K562 (cell line): Measurements from ENCODE around the gene SOX6. TPM values are rescaled to one million over a fixed set of nuclear protein-coding genes. Genes with fewer than 3 reads are reported as not detected.

ENCODE experiments used
- ATAC-seq: fragments of 200-7000 bp; cut with Tn5 transposase; 3 replicates; pipeline ENCODE4 v1.9.1; 2020; ENCODE audit warnings: moderate library complexity
- BruUV-seq: library from RNA; stranded (reverse); fragments of 400-500 nt; replicated peaks from 2 replicates; lab custom pipeline; 2021; lab: Mats Ljungman, UMichigan
- CTCF ChIA-PET: fragments of 300-600 bp; formaldehyde crosslinking; extraction: SDS; loops from one replicate; lab custom pipeline; 2021; ENCODE audit warnings: low intra/inter-chr PET ratio; lab: Yijun Ruan, JAX
- POLR2A ChIA-PET: fragments of 300-600, 350-650 bp; sonication (Branson Sonifier 250); formaldehyde crosslinking; extraction: SDS; loops from one replicate; lab custom pipeline; 2021; ENCODE audit warnings: antibody characterized with exemption, inconsistent platforms; lab: Yijun Ruan, JAX
- DNase-seq, 4 experiments: peaks; one replicate each; pipeline versions ENCODE4 v3.0.0 to v3.0.0-alpha.2; 2011 to 2018; ENCODE audit warnings: low spot score in 3 of 4, mixed read lengths in 3 of 4; ENCODE audit errors: extremely low read depth in 1 of 4
- FAIRE-seq: peaks from 2 replicates; lab custom pipeline; 2011; peaks lifted over from hg19 to GRCh38; lab: Jason Lieb, UNC
- H2AFZ ChIP-seq: 2 replicates; pipeline ENCODE4 v1.6.0; 2011; ENCODE audit warnings: low read depth, low read length, control low read depth, inconsistent platforms
- H3K27ac ChIP-seq: fragments of 200-600 bp; 3 replicates; pipeline ENCODE4 v1.8.0; 2011; ENCODE audit warnings: low read depth, mild to moderate bottlenecking, control low read depth, inconsistent platforms, low read length, moderate library complexity, mixed read lengths; ENCODE audit errors: extremely low read depth
- H3K27me3 ChIP-seq, 2 experiments: fragments of 300-600 bp in 1 of 2; 2 replicates in 1 of 2; 3 replicates in 1 of 2; pipeline versions ENCODE4 v1.6.0 to v1.8.0; 2011; ENCODE audit warnings: inconsistent platforms in 2 of 2, low read length in 2 of 2, mild to moderate bottlenecking in 1 of 2, mixed read lengths in 1 of 2, moderate library complexity in 1 of 2; ENCODE audit not compliant: control insufficient read depth in 2 of 2, insufficient read depth in 2 of 2
- H3K36me3 ChIP-seq: fragments of 300-600 bp; 3 replicates; pipeline ENCODE4 v1.8.0; 2011; ENCODE audit warnings: mild to moderate bottlenecking, low read length, inconsistent platforms; ENCODE audit not compliant: control insufficient read depth, insufficient read depth
- H3K4me1 ChIP-seq, 2 experiments: fragments of 200-600 bp in 1 of 2; replicated peaks in 1 of 2; 2 replicates in 1 of 2; 3 replicates in 1 of 2; pipeline versions ENCODE4 v1.5.1 to v1.8.0; 2011; ENCODE audit warnings: inconsistent platforms in 2 of 2, low read length in 2 of 2, mild to moderate bottlenecking in 1 of 2, mixed read lengths in 1 of 2, moderate library complexity in 1 of 2; ENCODE audit not compliant: control insufficient read depth in 2 of 2, insufficient read depth in 2 of 2
- H3K4me2 ChIP-seq: 2 replicates; pipeline ENCODE4 v1.6.1; 2011; ENCODE audit warnings: low read length, control low read depth, inconsistent platforms, mixed read lengths; ENCODE audit not compliant: insufficient read depth
- H3K4me3 ChIP-seq: fragments of 200-600 bp; sonication (generic), shearing (Covaris generic); 2 replicates; pipeline ENCODE4 v1.5.1; 2016; ENCODE audit warnings: control low read depth, inconsistent platforms
- H3K79me2 ChIP-seq: fragments of 200-600 bp; 3 replicates; pipeline ENCODE4 v1.8.0; 2011; ENCODE audit warnings: low read length, inconsistent platforms; ENCODE audit not compliant: control insufficient read depth, insufficient read depth
- H3K9ac ChIP-seq, 2 experiments: 2 replicates each; pipeline versions ENCODE4 v1.6.0 to v1.6.1; 2011; ENCODE audit warnings: low read depth in 2 of 2, low read length in 2 of 2, control low read depth in 1 of 2, inconsistent platforms in 1 of 2, mild to moderate bottlenecking in 1 of 2, mixed read lengths in 1 of 2; ENCODE audit not compliant: insufficient read depth in 1 of 2
- H3K9me1 ChIP-seq: one replicate; pipeline ENCODE4 v1.6.0; 2011; ENCODE audit warnings: inconsistent platforms, mild to moderate bottlenecking, low read length, moderate library complexity; ENCODE audit not compliant: control insufficient read depth, insufficient read depth
- H3K9me3 ChIP-seq: replicated peaks from 2 replicates; pipeline ENCODE4 v1.5.1; 2011; ENCODE audit warnings: low read depth, low read length, inconsistent platforms; ENCODE audit not compliant: control insufficient read depth, insufficient read depth
- H4K20me1 ChIP-seq: replicated peaks from 2 replicates; pipeline ENCODE4 v1.6.1; 2011; ENCODE audit warnings: low read length, inconsistent platforms, mixed read lengths; ENCODE audit not compliant: control insufficient read depth, insufficient read depth
- ARNT ChIP-seq, 2 experiments: fragments of 450-650 bp; IDR thresholded peaks; 2 replicates each; pipeline ENCODE4 v1.6.1; 2016; ENCODE audit warnings: mild to moderate bottlenecking in 1 of 2
- CBFA2T2 ChIP-seq: fragments of 450-650 bp; conservative IDR thresholded peaks from 2 replicates; pipeline ENCODE4 v1.6.1; 2017; ENCODE audit warnings: mild to moderate bottlenecking
- CBFA2T3 ChIP-seq: fragments of 450-650 bp; IDR thresholded peaks from 2 replicates; pipeline ENCODE4 v1.6.1; 2017
- CC2D1A ChIP-seq: fragments of 450-650 bp; IDR thresholded peaks from 2 replicates; pipeline ENCODE4 v1.6.1; 2017; ENCODE audit warnings: mild to moderate bottlenecking
- GABPB2 ChIP-seq: fragments of 250-450 bp; sonication (Bioruptor Pico); conservative IDR thresholded peaks from 2 replicates; pipeline ENCODE4 v1.5.1; 2021; ENCODE audit warnings: mild to moderate bottlenecking
- IRF1 ChIP-seq: sonication (generic); formaldehyde crosslinking; IDR thresholded peaks from 2 replicates; pipeline ENCODE4 v1.8.0; 2022; ENCODE audit warnings: missing genetic modification reagents, mild to moderate bottlenecking, borderline replicate concordance
- IRF9 ChIP-seq: fragments of 450-650 bp; IDR thresholded peaks from 2 replicates; pipeline ENCODE4 v1.6.1; 2016; ENCODE audit warnings: missing biosample characterization, missing genetic modification characterization
- KAT7 ChIP-seq: sonication (generic); formaldehyde crosslinking; IDR thresholded peaks from 2 replicates; pipeline ENCODE4 v1.8.0; 2022; ENCODE audit warnings: missing genetic modification reagents, mild to moderate bottlenecking, borderline replicate concordance
- NCOA6 ChIP-seq: fragments of 450-650 bp; IDR thresholded peaks from 2 replicates; pipeline ENCODE4 v1.6.1; 2017; ENCODE audit warnings: mild to moderate bottlenecking
- NFRKB ChIP-seq: fragments of 450-650 bp; IDR thresholded peaks from 2 replicates; pipeline ENCODE4 v1.6.1; 2016; ENCODE audit warnings: low read depth
- NFYB ChIP-seq: IDR thresholded peaks from 2 replicates; pipeline ENCODE4 v1.6.1; 2011; ENCODE audit warnings: mild to moderate bottlenecking, moderate library complexity; ENCODE audit not compliant: insufficient read length; ENCODE audit errors: extremely low read depth
- THAP12 ChIP-seq: fragments of 250-450 bp; sonication (Bioruptor Pico); IDR thresholded peaks from 2 replicates; pipeline ENCODE4 v1.9.0; 2021; ENCODE audit warnings: mild to moderate bottlenecking, inconsistent platforms
- USF2 ChIP-seq: sonication (generic); formaldehyde crosslinking; IDR thresholded peaks from 2 replicates; pipeline ENCODE4 v1.5.0; 2020; ENCODE audit warnings: missing genetic modification reagents
- ZKSCAN1 ChIP-seq: fragments of 150-350 bp; IDR thresholded peaks from 2 replicates; pipeline ENCODE4 v1.6.1; 2016; ENCODE audit warnings: low read depth, low read length
- WGBS: fragments of 100-300 bp; shearing (Covaris generic); methylation state at CpG from one replicate; pipeline ENCODE4 v1.1.6; 2016; ENCODE audit warnings: low coverage, mixed read lengths; ENCODE audit not compliant: insufficient coverage; ENCODE audit errors: missing lambda C conversion rate; 5-methylcytosine and 5-hydroxymethylcytosine counted together
- in situ Hi-C: fragments of 300-500 bp; cut with MboI; formaldehyde crosslinking; loops from 4 replicates; pipeline ENCODE4 v1.15.0; 2018; ENCODE audit warnings: inconsistent platforms, mixed read lengths
- intact Hi-C: fragments of 100-400 bp; cut with micrococcal nuclease; formaldehyde crosslinking; loops from 2 replicates; pipeline ENCODE4 v1.14.2; 2022
- polyA plus RNA-seq, 8 experiments: library from polyadenylated mRNA; depleted of rRNA in 4 of 8; stranded (reverse) in 5 of 8; unstranded in 3 of 8; fragments of >200 nt; fragmentation: Nextera tagmentation in 2 of 8; fragmentation: Illumina TruSeq in 1 of 8; extraction: Ambion mirVana in 2 of 8; extraction: Trizol in 1 of 8; gene quantifications; 2 replicates each; pipeline versions ENCODE4 v1.2.1 to v1.2.3, GENCODE V29; 2011 to 2014; ENCODE audit warnings: inconsistent platforms in 1 of 8, missing spikeins in 1 of 8
- total RNA-seq, 7 experiments: library from RNA; depleted of rRNA in 6 of 7; stranded (reverse); fragments of >200 nt in 6 of 7; fragmentation: Illumina TruSeq in 2 of 7; extraction: Trizol in 2 of 7; gene quantifications; 2 replicates each; pipeline versions ENCODE4 v1.2.1 to v1.2.3, GENCODE V29; 2011 to 2021; ENCODE audit warnings: low replicate concordance in 1 of 7

SOX6 gene
- total and polyA plus RNA-seq, 9 of the 15 experiments (the other 6 are each of a cell fraction or from before 2014, with no cell fraction given): 0.89 to 8.7 (median 5.7) TPM

- Histone ChIP-seq H3K79me2 (no peaks in the 10 kb centered on the region), H3K27me3 (no peaks in the 10 kb centered on the region), H3K9me1 (no peaks in the 10 kb centered on the region), H4K20me1 (no peaks in the 10 kb centered on the region), H2AFZ (no peak overlapping the region), H3K4me1 (peaks cover 0 to 18% of the 10 kb centered on the region in 2 experiments; a peak in 3 of 5 replicates)
- in situ Hi-C loops: no loop called here
- DNase-seq: peak in 1 of 4 experiments; percentile 28
- CTCF ChIA-PET: no interaction called here
- no peak for TF ChIP-seq ZKSCAN1
- TF ChIP-seq NFYB: no peak
- no peak for TF ChIP-seq ARNT (IDR thresholded peaks at IDR 0.05)
- TF ChIP-seq KAT7: no peak
- TF ChIP-seq IRF1 (CRISPR knock-in tag): no peak
- TF ChIP-seq THAP12 (CRISPR knock-in tag): no peak
- TF ChIP-seq USF2 (CRISPR knock-in tag): no peak
- TF ChIP-seq CC2D1A: no peak
- TF ChIP-seq IRF9 (tag): no peak
- peak; percentile 23; the same call in 1 of the 2 replicates for TF ChIP-seq CBFA2T2
- TF ChIP-seq GABPB2: no peak
- TF ChIP-seq CBFA2T3: peak; percentile 52; the same call in 1 of the 2 replicates
- TF ChIP-seq NCOA6: no peak
- no peak for TF ChIP-seq NFRKB
- TF ChIP-seq, all 486 proteins: peak for 2
- FAIRE-seq (no peak), ATAC-seq (peak; percentile 52)
- BruUV-seq: no TSS peak
- H3K4me3 ChIP-seq: no peak overlapping the region
- no peak overlapping the region for H3K4me2 ChIP-seq
- POLR2A ChIA-PET: no interaction called here
- no peaks in the 10 kb centered on the region for H3K9me3 ChIP-seq
- H3K9ac ChIP-seq: no peak overlapping the region
- no peaks in the 10 kb centered on the region for H3K36me3 ChIP-seq
- intact Hi-C loops: no loop called here
- no peak overlapping the region for H3K27ac ChIP-seq
- 8% methylated on average over 2 of the region's 3 CpGs for WGBS
These were observed 343.1 kb downstream of the SOX6 start for GRCh38 chr11:16013242-16013641.
